Prostate gland (tissue), 2 donors: ENCODE measurements around the gene SGPP1.

Experiments
- POLR2A ChIP-seq: fragments of 450-650 bp; IDR thresholded peaks from one replicate; pipeline ENCODE4 v1.6.1; 2016; ENCODE audit warnings: antibody characterized with exemption, mild to moderate bottlenecking
- POLR2AphosphoS5 ChIP-seq: sonication (generic); formaldehyde crosslinking; IDR thresholded peaks from one replicate; pipeline ENCODE4 v1.6.1; 2017; ENCODE audit warnings: antibody characterized with exemption
- TF ChIP-seq, protein P1 (sequence below), 4 experiments: fragments of 200-600 bp in 2 of 4; fragments of 450-650 bp in 2 of 4; sonication (generic) in 2 of 4; IDR thresholded peaks; 1 replicate in 3 of 4; 2 replicates in 1 of 4; pipeline ENCODE4 v1.5.1; 2016 to 2019; ENCODE audit warnings: antibody characterized with exemption in 4 of 4, mild to moderate bottlenecking in 2 of 4, moderate library complexity in 2 of 4

DNA sequence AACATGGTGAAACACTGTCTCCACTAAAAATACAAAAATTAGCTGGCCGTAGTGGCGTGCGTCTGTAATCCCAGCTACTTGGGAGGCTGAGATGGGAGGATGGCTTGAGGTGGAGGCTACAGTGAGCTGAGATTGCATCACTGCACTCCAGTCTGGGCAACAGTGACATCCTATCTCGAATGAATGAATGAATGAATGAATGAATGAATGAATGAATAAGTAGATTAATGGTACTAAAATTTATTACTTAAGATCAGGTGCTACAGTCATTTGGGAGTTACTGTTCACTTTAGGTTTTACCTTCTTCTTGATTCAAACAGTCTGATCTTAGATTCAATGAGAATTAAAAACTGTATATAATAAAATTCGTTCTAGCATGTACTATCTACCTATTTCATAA lies 54.6 kb downstream of the SGPP1 start:
- TF ChIP-seq, protein P1, sequence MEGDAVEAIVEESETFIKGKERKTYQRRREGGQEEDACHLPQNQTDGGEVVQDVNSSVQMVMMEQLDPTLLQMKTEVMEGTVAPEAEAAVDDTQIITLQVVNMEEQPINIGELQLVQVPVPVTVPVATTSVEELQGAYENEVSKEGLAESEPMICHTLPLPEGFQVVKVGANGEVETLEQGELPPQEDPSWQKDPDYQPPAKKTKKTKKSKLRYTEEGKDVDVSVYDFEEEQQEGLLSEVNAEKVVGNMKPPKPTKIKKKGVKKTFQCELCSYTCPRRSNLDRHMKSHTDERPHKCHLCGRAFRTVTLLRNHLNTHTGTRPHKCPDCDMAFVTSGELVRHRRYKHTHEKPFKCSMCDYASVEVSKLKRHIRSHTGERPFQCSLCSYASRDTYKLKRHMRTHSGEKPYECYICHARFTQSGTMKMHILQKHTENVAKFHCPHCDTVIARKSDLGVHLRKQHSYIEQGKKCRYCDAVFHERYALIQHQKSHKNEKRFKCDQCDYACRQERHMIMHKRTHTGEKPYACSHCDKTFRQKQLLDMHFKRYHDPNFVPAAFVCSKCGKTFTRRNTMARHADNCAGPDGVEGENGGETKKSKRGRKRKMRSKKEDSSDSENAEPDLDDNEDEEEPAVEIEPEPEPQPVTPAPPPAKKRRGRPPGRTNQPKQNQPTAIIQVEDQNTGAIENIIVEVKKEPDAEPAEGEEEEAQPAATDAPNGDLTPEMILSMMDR (IDR thresholded peaks at IDR 0.05): no peak
- TF ChIP-seq POLR2A (no peak), POLR2AphosphoS5 (no peak)
